ENCODE results near the gene MCFD2.

MCFD2 gene

DNA sequence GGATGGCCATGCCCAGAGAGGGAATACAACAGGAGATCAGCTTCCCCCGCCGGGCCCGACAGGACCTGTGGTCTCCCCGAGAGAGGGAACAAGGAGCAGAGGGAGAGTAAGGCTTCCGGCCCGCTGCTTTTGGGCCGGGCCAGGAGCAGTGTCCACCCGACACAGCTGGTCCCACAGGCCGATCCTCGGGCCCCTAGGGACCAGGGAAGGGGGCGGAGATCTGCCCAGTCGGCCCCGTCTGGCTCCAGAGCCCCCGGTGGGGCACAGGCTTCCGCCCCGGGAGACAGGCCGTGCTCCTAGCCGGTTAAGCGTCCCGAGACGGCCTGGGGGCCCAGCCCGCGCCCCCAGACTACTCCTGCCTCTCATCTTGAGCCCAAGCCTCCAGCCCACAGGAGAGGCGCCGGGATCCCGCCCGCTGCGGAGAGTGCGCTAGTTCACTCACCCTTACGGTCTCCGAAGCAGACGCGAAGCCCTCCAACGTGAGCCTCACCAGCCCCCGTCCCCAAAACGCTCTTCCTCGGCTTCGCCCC, at the start of gene MCFD2:
TSS of gene MCFD2 (minus strand) at position 526 of the 530 bp plus-strand sequence. CDS start 6,635 bp downstream, outside the sequence.
- peak in 1 of 2 donors; percentile 13 for DNase-seq

DNA sequence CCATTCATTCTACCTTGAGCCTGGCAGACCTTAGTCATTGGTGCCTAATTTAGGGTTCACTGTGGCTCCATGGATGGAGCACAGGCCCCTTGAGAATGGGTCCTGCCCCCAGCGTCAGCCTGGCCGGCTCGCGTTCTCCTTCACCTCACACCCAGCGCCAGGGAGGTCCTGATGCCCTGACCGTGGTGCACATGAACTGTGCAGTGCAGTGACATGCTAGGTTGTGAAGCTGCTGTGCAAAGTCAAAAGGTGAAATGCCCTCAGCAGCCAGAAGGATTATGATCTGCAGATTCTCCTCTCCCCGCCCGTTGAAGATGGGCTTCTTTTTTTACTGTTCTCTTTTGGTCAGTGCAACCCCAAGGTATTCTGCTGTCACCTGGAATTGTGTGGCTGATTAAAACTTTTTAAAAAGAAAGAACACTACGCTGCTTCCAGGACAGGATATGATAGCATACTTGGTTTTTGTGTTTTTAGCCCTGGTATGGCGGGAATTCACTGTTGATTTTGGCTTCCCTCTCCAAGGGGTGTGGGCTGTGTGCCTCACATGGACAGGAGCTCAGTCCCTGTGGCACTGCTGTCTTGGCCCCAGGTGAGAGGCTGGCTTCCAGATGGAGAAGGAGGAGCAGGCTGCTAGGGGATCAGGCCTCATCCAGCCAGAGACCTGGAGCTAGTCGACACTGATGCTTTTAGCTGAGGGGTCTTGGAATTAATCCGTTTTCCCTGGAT, 49.4 kb upstream of the MCFD2 start:
- no peak for DNase-seq

DNA sequence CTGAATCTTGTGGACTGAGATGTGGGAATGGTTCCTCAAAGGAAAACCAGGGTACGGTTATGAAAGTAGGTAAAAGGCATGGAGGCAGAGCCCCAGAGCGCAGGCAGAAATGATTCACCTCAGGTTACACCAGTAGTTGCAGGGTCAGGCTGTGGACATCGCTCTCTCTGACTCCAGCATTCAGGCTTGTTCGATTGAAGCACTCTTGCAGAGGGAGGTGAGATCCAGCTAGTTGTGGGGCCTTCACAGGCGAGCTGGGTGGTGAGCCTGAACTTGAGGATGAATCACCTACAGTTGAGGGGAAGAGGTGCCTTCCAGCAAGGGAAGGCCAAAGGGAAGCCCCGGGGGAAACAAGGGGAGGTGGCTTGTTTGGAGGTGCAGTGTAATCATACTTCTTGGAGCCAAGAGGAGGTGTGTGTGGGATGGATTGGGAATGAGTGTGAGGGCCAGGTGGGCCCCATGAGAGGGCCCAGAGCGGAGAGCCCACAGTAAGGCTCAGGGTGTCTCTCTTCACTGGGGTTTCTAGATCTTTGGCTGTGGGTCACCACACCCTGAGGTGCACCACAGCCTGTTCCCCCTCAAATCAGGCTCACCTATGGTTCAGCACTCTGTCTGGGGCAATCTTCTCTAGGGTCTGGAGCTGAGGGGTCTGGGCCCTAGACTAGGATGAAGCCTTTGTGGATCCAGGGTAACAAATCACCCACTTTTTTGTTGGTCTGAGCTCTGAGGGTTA, 48.5 kb upstream of the MCFD2 start:
- DNase-seq = no peak

DNA sequence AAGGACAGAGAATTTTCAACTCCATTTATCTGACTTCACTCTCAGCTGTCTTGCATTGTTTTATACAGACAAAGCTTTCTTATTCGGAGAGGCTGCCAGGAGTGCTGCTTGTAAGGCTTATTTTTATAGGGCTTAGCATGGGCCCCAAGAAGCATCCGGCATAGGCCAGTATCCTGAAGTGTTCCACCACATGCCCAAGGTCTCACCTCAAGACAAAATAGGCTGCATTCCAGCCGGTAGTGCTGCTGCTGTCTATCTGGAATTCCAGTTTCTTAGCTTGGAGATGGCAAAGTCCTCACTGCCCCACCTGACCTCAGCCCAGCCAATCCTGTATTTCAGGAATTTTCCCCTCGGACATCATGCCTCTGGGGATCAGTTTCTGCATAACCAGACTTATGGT, 47.6 kb upstream of the MCFD2 start:
- no peak for DNase-seq

DNA sequence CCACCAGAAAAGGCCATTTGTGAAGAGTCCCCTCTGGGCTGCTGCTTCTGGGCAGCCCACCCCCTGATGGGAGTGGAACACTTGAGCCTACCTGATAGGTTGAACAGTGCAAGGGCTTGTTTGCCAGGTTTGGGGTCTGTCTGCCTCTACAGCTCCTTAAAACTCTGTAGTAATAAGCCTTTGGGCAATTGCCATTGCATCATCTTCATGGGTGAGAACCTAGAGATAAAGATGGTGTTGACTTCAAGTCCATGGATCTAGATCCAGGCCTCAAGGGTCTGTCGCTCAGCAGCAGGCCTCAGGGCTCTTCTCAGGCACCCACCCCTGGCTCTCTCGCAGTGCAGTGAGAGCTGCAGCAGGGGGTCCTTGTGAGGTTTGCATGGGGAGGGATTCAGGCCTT, 47.1 kb upstream of the MCFD2 start:
- no peak for DNase-seq

DNA sequence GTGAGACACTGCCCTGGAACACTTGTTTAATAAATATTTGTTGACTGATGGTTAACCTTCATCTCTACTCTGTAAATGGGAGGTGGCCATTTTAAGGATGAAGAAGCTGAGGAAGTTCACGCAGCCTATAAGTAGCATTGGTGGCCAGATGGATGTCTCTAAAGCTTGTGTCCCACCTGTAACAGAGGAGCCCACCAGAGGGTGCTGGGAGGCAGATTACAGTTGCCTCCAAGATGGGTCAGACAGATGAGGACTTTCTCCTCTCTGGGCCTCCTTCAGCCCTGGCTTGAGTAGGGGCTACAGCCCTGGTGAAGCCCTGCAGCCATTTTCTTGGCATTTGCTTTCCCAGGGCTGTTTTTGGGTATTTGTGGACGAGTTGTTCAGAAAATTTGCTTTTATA, 45.0 kb upstream of the MCFD2 start:
- DNase-seq = no peak

DNA sequence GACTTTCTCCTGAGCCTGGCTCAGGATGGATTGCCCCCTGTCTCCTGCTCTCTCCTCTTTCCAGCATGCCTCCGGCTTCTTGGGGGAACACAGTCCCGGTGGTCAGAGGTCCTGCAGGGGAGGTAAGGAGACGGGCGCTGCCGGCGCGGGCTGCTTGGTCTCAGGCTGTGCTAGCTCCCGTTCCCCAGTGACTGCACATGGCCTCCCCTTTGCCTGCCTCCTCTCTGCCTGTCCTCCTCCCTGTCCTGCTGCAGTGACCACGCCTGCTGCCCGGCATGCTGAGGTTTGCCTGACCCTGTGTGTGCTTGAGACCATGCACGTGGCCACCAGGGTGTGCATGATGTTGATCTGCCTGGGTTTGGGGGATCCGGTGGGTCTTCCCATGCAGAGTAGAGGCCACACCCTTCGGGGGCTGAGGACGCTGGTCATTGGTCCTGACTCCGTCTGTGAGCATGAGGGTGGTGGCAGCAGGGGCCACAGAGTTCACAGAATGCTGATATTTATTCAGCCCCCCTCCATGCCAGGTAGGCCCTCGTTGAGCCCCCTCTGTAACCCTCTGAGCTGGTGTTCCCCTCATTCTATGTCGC, 42.9 kb upstream of the MCFD2 start:
- no peak for DNase-seq

DNA sequence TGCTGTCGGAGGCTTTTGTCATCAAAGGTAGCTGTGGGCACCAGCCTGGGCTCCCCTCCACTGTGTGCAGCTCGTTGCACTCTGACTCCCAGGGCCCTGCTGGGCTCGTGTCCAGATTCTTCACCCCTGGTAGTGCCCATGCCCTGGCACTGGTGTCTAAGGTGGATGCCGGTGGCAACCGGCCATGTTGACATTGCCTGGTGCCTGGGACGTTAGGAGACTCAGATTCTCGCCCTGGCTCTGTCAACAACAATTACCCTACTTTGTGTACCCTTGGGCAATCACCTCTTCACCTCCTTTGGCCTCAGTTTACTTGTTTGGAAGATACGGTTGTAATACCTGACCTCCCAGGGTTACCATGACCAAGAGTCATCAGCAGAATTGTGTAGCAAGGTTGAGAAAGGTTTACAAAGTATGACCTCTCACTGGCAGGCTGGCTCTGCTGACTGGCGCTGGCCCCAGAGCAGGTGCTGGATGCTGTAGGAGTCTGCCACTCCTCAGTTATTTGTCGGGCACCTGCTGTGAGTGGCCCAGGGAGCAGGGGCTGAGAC, 41.5 kb upstream of the MCFD2 start:
- DNase-seq = no peak

DNA sequence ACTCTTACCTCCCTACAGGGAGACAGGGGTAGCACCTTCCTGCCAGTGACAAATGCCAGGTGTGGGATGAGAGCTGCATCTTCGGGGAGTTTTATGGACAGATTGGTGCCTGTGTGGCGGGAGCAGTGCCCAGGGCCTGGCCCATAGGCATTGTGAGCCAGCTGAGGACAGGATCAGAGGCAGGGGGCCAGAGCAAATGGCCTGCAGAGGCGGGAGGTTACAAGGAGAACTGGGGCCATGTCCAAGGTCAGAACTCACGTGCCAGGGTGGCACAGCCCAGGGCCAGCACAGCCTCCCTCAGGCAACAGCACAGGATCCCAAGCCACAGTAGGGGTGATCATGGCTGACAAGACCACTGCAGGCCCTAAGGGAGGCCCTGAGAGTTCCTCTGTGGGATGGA, 40.2 kb upstream of the MCFD2 start:
- no peak for DNase-seq

DNA sequence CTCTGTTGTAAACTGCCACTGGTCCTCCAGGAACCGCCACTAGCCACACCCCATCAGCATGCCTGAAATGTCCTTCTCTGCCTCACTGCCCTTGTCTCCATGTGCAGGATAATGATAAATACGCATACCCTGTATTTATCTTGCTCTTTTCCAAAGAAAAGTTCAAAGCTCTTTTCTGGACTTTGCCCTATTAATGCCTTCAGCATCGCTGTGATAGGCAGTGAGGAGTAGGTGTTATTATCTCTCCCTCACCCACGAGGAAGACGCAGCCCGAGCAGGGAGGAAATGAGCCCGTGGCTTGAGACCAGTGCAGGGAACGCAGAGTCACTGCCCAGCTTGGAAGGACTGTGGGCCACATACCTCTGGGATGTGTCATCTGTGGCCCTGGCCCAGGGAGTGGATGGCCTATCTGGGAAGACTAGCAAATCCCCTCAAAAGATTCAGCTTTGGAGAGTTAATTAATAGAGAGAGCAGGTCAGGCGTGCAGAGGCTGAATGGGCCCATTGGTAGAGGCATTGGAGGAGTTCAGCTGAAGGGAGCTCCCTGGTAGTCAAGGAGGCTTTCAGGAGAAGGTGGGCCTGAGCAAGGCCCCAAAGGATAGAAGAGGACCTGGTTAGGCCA, 39.5 kb upstream of the MCFD2 start:
- DNase-seq = no peak

DNA sequence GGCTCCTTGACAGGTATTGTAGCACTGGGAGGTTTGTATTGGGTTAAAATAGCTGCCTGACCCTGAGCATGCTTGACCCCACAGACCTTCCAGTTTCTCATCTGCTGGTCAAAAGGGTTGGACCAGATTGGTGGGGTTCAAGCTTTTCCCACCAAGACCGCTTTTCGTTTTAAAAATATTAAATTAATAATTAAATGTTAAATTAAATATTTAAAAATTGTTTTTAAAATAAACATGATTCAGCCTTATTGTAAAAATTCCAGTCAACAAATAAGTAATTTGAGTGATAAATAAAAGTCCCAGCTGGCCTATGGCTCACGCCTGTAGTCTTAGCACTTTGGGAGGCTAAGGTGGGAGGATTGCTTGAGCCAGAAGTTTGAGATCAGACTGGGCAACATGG, 36.6 kb upstream of the MCFD2 start:
- DNase-seq = no peak

DNA sequence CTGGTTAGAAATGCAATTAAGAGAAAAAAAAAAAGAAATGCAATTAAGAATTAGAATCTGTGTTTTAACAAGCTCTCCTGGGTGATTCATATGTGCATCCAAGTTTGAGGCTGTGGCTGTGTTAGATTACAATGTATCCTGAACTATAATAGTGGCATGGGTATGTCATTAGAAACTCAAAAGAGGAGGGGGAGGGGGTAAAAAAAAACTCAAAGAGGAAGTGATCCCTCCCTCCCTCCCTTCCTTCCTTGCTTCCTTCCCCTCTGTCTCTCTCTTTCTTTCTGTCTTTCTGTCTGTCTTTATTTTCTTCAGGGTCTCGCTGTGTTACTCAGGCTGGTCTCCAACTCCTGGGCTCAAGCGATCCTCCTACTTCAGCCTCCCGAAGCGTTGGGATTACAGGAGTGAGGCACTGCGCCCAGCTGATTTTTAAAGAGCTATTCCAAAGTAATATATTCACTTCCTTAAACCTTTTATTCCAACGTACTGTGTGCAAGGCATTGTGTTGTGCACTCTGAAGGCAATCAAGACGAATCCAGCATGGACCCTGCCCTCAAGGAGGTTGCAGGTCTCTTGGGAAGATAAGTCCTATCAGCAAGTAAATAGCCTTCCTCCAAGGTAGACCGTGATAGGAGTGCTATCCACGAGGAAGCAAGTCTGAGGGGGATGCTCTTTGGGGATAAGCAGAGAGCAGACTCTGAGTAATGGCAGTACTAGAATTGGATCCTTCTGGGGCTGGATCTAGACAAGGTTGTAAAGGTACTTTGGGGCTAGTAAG, 35.9 kb upstream of the MCFD2 start:
- no peak for DNase-seq

DNA sequence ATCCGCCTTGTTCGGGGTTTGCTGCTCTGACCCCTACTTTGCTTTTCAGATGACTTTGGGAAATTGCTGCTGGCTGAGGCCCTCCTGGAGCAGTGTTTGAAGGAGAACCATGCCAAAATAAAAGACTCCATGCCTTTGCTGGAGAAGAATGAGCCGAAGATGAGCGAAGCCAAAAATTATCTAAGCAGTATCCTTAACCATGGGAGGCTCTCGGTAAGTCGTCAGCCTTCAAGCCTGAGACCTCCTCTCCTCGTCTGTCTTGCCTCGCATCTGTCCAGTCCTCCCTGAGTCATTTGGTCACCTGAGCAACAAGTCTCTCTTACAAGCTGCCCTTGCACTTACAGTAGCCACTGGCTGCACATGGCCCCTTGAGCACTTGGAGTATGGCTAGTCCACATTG, 34.7 kb upstream of the MCFD2 start:
- no peak for DNase-seq

DNA sequence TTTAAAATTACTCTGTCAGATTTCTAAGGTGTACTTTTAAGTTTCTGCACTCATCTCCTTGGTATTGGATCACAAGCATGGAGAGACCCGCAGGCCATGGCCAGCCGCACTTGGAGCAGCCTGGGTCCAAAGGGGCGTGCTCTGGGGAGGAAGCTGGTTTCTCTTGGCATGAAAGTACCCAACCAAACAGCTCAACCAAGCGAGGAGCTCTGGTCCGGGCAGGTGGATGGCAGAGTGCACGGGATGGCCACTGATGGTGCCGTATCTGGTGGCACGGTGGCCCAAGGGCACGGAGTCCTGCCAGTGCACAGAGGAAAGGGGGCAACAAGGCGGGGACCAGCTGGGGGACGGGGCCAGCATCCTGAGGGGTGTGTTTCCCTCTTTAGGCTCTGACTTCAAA, 32.2 kb upstream of the MCFD2 start:
- no peak for DNase-seq

DNA sequence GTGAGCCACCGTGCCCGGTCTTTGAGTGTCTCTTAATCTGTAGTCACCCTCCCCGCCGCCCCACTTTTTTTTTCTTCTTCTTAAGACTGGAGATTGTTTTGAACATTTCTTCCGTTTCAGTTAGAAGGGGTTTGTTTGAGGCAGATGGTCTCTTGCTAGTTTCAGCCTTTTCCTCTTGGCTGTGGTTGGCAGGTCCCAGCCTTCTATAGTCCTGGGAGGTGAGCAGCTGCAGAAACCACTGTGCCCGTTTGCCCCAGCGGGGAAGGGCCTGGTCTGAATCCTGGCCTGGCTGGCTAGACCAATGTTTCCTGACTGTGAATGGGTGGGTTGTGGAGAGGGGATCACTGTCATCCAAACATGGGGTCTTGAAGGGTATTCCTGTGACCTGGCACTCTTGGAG, 30.1 kb upstream of the MCFD2 start:
- no peak for DNase-seq

DNA sequence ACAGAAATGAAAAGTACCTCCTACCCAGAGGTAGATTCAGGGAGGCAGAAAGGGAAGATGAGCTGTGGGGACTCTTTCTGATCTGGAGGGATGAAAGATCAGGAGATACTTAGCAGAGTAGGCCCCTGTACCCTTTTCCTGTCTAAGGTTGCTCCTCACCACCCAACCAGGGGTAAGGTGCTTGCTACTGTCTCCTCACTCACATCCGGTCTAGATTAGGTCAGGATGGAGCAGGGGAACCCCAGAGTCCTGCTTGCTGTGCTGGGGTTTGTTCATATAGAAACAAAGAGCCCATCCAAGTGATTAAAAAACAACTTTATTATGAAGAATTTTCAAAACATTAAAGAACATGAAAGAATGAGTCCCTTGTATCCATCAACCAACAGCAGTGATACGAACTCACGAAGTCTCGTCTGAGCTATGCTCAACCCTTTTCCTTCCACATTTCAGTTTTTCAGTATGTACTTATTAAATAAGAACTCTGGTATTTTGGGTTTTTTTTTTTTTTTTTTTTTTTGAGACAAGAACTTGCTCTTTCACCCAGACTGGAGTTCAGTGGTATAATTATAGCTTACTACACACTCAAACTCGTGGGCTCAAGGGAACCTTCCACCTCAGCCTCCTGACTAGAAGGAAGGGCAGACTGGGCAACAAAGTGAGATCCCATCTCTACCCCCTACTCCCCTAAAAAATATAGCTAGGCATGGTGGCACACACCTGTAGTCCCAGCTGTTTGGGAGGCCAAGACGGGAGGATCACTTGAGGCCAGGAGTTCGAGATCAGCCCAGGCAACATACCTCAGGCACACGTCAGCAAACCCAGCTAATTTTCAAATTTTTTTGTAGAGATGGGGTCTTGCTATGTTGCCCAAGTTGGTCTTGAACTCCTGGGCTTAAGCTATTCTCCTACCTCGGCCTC, 28.5 kb upstream of the MCFD2 start:
- DNase-seq = peak; percentile 66 to 75

DNA sequence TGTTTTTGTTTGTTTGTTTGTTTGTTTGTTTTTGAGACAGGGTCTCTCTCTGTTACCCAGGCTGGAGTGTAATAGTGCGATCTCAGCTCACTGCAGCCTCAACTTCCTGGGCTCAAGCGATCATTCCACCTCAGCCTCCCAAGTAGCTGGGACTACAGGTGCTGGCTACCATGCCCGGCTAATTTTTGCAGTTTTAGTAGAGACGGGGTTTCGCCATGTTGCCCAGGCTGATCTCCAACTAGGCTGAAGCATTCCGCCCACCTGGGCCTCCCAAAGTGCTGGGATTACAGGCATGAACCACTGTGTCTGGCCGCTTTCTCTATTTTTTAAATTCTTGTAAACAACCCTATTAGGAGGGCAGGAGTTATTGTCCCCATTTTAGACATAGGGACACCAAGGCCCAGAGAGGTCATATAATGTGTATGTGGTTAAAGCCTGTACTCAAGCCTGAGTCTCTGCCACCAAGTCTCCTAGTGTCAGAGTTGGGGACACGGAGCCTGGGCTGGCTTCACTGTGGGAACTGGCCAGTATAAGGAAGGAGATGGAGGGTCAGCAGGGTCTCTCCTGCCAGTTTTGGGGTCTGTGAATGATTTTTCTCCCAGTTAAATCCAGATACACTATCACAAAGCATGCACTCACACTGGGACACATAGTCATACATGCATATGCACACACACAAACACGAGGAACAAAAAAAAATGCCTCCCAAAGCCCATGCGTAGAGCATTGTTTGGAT, 27.5 kb upstream of the MCFD2 start:
- DNase-seq = no peak

DNA sequence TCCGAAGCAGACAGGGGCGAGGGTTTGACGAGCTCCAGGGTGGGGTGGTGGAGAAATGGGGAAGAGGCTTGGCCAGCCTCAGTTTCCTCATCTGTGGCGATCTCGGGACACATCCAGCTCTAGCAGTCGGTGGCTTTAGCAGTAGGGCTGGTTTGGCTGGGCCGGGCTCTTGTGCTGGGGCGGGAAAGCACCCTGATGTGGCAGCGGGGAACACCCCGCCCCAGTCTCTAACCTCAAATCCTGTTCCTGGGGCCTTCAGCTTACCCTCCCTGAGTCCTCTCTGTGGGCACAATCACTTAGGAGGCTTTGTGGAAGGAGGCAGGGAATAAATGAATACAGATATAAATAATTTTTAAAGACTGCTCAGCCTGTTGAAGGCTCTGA, 26.5 kb upstream of the MCFD2 start:
- DNase-seq = peak; percentile 74 to 77

DNA sequence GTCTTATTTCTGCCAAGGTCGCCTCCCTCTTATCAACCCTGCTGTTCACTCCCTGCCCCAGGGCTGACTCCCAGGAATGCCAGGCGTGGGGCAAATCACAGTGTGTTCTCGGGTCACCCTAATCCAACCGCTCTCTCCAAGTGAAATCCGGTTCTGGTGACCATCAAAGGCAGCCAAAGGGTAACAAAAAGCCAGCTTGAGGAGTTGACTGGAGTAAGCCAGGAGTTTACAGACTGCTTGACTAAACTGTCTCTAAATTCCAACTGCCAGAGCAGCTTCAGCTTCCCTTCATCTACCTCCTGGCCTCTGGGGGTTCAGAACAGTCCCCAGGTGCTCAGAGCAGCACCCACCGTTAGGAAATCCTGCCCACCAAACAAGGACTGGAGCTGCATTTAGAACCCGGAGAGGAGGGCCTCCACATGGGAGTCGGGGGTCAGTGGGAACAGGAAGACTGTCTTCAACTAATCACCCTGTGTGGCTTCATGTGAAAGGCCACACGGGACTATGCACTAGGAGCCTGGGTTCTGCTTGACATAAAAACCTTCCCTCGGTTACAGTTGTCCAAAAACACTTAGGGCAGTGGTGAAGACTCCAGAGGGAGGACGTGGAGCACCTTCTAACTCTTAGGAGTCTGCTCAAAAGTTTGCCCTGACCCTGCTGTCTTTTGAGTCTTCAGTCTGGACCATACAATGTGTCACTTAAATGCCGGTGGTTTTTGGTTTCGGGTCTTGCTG, 24.2 kb upstream of the MCFD2 start:
- no peak for DNase-seq

DNA sequence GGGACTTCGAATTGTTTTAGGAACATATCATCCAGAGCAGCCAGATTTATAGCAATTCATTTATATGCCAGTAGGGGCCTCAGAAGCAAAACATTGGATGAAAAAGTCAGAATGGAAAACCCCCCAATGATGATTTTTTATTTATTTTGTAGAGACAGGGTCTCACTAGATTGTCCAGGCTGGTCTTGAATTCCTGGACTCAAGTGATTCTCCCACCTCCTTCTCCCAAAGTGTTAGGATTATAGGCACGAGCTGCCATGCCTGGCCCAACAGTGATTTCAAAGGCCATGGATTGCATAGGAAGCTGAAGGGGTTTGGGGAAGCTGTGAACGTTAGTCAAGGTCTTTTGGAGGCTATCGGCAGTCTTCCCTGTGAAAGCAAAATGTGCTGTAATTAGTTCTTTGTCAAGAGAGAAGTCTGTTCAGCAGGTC, 21.9 kb upstream of the MCFD2 start:
- DNase-seq = no peak

Measured in stimulated activated CD4-positive, alpha-beta T cell treated with anti-CD3 and anti-CD28 coated beads, Interleukin-2, amount 100 ng/mL, for 24 hours (primary cell).